ENCODE results near the gene ADAM15. TPM values are rescaled to one million over a fixed set of nuclear protein-coding genes. Genes with fewer than 3 reads are reported as not detected.

ADAM15 gene
- total and polyA plus RNA-seq, 7 donors = 37.8 to 186 (median 54.9) TPM

DNA sequence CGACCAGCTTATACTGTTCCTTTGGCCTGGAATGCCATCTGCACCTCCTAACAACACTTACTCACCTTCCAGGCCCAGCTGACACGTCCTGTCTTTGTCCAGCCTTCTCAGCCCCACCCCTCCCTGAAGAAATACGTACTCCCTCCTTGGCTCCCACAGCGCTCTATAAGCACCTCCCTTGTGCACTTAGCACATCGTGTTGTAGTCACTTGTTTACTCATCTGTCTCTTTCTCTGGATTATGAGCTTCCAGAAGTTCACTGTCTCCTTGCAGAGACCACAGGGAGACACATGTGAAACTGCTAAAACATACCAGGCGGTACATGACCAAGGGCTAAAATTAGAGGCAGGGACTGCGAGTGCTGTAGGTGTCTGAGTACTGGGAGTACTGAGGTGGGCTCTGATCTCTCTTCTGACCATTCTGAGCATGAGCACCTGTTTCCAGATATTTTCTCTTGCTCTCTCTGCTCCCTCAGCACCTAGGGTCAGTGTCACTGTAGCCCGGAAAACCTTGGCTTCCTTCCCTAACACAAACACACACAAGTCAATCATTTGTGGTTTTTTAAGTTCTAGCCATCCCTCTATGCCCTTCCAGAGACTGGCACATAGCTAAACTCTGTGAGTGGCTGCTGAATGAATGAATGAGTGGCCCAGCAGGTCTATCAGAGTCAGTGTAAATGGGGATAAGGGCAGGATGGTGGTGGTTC is 12.4 kb upstream of the ADAM15 start:
- TF ChIP-seq POLR2A (IDR thresholded peaks at IDR 0.05) = peak in 1 of 2 donors; percentile 64
- TF ChIP-seq CTCF (IDR thresholded peaks at IDR 0.05) = no peak
- TF ChIP-seq EP300 (IDR thresholded peaks at IDR 0.05) = no peak
- TF ChIP-seq POLR2AphosphoS5 (IDR thresholded peaks at IDR 0.05) = no peak
- intact Hi-C loops (cut with DNase I) = no loop called here
- Histone ChIP-seq H3K27me3 (no peaks in the 10 kb centered on the region), H3K9me3 (no peaks in the 10 kb centered on the region), H3K4me1 (peaks cover 0 to 5% (median 0%) of the 10 kb centered on the region in 4 donors), H3K36me3 (no peaks in the 10 kb centered on the region), H3K4me3 (no peak overlapping the region), H3K27ac (no peak overlapping the region)
- no peak for DNase-seq
- WGBS, 2 donors = 21 to 37% methylated on average over 8 of the region's 8 CpGs

DNA sequence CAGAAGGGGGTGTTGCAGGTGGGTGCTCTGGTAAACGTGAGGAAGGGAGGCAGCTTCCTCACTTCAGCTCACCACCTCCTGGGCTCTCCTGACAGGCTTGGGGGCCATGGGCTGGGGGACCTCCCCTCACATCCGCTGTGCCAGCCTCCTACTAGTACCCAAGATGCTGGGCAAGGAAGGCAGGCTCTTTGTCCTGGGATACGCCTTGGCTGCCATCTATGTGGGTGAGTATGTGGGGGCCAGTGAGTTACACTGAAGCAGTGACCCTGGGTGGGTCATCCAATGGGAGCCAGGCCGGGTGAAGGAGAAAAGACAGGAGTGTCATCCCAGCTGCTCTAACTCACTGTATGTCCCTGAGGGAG is 11.8 kb upstream of the ADAM15 start:
- no peak overlapping the region for H3K27ac ChIP-seq
- DNase-seq = no peak
- TF ChIP-seq POLR2AphosphoS5 (IDR thresholded peaks at IDR 0.05) (no peak), POLR2A (IDR thresholded peaks at IDR 0.05) (no peak), CTCF (IDR thresholded peaks at IDR 0.05) (no peak), EP300 (IDR thresholded peaks at IDR 0.05) (no peak)
- no peak overlapping the region for H3K4me3 ChIP-seq
- H3K27me3 ChIP-seq = no peaks in the 10 kb centered on the region
- intact Hi-C loops (cut with DNase I) = no loop called here
- no peaks in the 10 kb centered on the region for H3K36me3 ChIP-seq
- peaks cover 0 to 5% (median 0%) of the 10 kb centered on the region in 4 donors for H3K4me1 ChIP-seq
- no peaks in the 10 kb centered on the region for H3K9me3 ChIP-seq
- WGBS, 2 donors = 74 to 83% methylated on average over 4 of the region's 4 CpGs

DNA sequence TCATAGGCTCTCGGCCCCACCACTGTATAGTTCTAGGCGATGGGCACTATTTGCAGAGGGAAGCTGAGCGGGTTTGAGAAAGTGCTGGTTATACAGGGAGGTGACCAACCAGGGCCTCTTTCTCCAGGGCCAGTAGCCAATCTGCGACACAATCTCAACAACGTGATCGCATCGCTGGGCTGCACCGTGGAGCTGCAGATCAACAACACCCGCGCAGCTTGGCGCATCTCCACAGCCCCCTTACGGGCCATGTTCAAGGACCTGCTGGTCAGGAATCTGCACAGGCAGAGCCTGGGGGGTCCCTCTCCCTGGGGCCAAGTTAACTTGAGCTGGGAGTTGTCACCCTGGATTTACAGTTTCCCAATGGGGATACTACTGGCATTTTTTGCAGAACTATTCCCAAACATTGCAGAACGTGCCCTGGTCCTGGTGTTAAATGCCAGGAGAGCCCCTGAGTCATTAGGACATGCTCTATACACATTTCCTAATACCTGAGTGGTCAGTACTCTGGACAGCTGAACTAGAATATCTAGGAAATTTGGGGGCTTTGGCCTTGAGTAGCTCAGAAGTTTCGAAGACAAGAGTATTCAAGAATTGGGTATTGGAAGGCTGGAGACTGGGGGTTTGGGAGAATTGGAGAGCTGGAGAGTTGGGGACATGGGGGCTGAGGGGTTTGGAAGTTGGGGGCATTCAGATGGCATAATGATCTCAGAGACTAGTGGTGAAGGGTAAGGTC is 10.6 kb upstream of the ADAM15 start:
- 94 to 96% methylated on average over 14 of the region's 14 CpGs for WGBS, 2 donors
- Histone ChIP-seq H3K36me3 (no peaks in the 10 kb centered on the region), H3K4me1 (peaks cover 0 to 14% (median 4%) of the 10 kb centered on the region in 4 donors), H3K27me3 (no peaks in the 10 kb centered on the region), H3K4me3 (no peak overlapping the region), H3K9me3 (no peaks in the 10 kb centered on the region), H3K27ac (no peak overlapping the region)
- intact Hi-C loops (cut with DNase I) = no loop called here
- DNase-seq = no peak
- TF ChIP-seq CTCF (IDR thresholded peaks at IDR 0.05) (no peak), POLR2A (IDR thresholded peaks at IDR 0.05) (no peak), POLR2AphosphoS5 (IDR thresholded peaks at IDR 0.05) (no peak)

GRCh38 chr1:155042789-155043188 is 8.3 kb upstream of the ADAM15 start:
- Histone ChIP-seq H3K27me3 (no peaks in the 10 kb centered on the region), H3K4me3 (no peak overlapping the region), H3K36me3 (no peaks in the 10 kb centered on the region), H3K27ac (no peak overlapping the region), H3K4me1 (peaks cover 0 to 14% (median 4%) of the 10 kb centered on the region in 4 donors), H3K9me3 (no peaks in the 10 kb centered on the region)
- TF ChIP-seq CTCF (IDR thresholded peaks at IDR 0.05) = no peak
- TF ChIP-seq POLR2AphosphoS5 (IDR thresholded peaks at IDR 0.05) = no peak
- no peak for TF ChIP-seq EP300 (IDR thresholded peaks at IDR 0.05)
- TF ChIP-seq POLR2A (IDR thresholded peaks at IDR 0.05) = no peak
- intact Hi-C loops (cut with DNase I) = no loop called here
- 82 to 87% methylated on average over 5 of the region's 5 CpGs for WGBS, 2 donors
- DNase-seq = no peak
